NCI-H128 (cell line): ENCODE data around the gene DYNC2I2.
"Not testable (repeated sequence)": the region's sequence is repeated elsewhere in the genome, so short reads cannot be mapped to it uniquely, and the experiment has no call there.

Experiments
- DNase-seq: peaks from one replicate; lab custom pipeline; 2025; ENCODE audit not compliant: unreplicated experiment; lab: John Stamatoyannopoulos, UW

The DYNC2I2 gene

GRCh38 chr9:128687453-128687852 lies 30.8 kb upstream of the DYNC2I2 start:
- no peak for DNase-seq

- no peak for DNase-seq
Observed at GRCh38 chr9:128685636-128686489, 29.2 kb upstream of the DYNC2I2 start.

- no peak for DNase-seq
Observed at GRCh38 chr9:128684325-128685199, 27.9 kb upstream of the DYNC2I2 start.

- no peak for DNase-seq
Observed at GRCh38 chr9:128684065-128684324, 27.3 kb upstream of the DYNC2I2 start.

GRCh38 chr9:128683340-128684064 lies 26.9 kb upstream of the DYNC2I2 start:
- no peak for DNase-seq

GRCh38 chr9:128677794-128678193 lies 21.1 kb upstream of the DYNC2I2 start:
- DNase-seq = no peak

- DNase-seq = no peak
Observed at GRCh38 chr9:128675382-128675781, 18.7 kb upstream of the DYNC2I2 start.

GRCh38 chr9:128669786-128670185 lies 13.1 kb upstream of the DYNC2I2 start:
- no peak for DNase-seq

- DNase-seq = not testable (repeated sequence)
Observed at GRCh38 chr9:128666481-128666941, 9.9 kb upstream of the DYNC2I2 start.

- no peak for DNase-seq
Observed at GRCh38 chr9:128657796-128658195, 1.1 kb upstream of the DYNC2I2 start.

GRCh38 chr9:128657344-128657704 lies 677 bp upstream of the DYNC2I2 start:
- no peak for DNase-seq

GRCh38 chr9:128654481-128654880 lies 2.2 kb downstream of the DYNC2I2 start:
- no peak for DNase-seq

GRCh38 chr9:128653908-128654307 lies 2.7 kb downstream of the DYNC2I2 start:
- no peak for DNase-seq

- no peak for DNase-seq
Observed at GRCh38 chr9:128651798-128652197, 4.8 kb downstream of the DYNC2I2 start.

GRCh38 chr9:128648206-128648605 lies 8.4 kb downstream of the DYNC2I2 start:
- not testable (repeated sequence) for DNase-seq

- DNase-seq = no peak
Observed at GRCh38 chr9:128643519-128644300, 12.9 kb downstream of the DYNC2I2 start.

- no peak for DNase-seq
Observed at GRCh38 chr9:128642675-128643245, 13.9 kb downstream of the DYNC2I2 start.

GRCh38 chr9:128640603-128641002 lies 16.0 kb downstream of the DYNC2I2 start:
- DNase-seq = no peak

GRCh38 chr9:128638580-128638979 lies 18.1 kb downstream of the DYNC2I2 start:
- DNase-seq = no peak

- DNase-seq = no peak
Observed at GRCh38 chr9:128637656-128638055, 19.0 kb downstream of the DYNC2I2 start.
